ENCODE results near the gene RGS6. TPM values are rescaled to one million over a fixed set of nuclear protein-coding genes. Genes with fewer than 3 reads are reported as not detected.

The RGS6 gene
- total RNA-seq, 1 experiment from 2014 or later = not detected

DNA sequence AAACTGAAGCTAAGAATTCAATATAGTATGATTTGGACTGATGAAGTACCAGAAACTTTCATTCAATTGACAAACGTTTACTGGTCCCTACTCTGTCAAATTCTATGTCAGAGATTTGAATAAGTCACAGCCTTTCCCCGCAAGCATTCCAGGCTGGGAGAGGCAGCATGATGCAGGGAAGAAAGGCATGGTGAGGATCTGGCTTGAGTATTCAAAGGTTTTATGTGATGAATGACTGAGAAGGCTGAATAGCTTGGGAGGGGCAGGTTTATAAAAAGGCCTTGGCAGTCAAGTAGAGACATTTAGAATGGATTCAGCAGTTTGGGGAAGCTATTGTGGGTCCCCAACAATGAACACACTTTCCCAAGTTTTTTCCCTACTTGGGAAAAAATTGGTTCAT, 529.8 kb downstream of the RGS6 start:
- ChIA-PET CTCF (interaction anchor here (1.5 kb wide), 1 partner anchor 55 kb away, joined by 3 read pairs; no protein-coding TSS in a partner anchor), POLR2A (interaction anchor here (0.6 kb wide), 1 partner anchor 472 kb away, joined by 3 read pairs; no protein-coding TSS in a partner anchor)
- Mint-ChIP-seq H3K27me3 (ENCODE audit: insufficient read depth, unreplicated experiment) (no peaks in the 10 kb centered on the region), H3K27ac (ENCODE audit: low read depth, unreplicated experiment) (no peak overlapping the region), H3K4me1 (ENCODE audit: insufficient read depth, unreplicated experiment) (peaks cover 11% of the 10 kb centered on the region), H3K9me3 (ENCODE audit: unreplicated experiment) (peaks cover 7% of the 10 kb centered on the region), H3K36me3 (ENCODE audit: insufficient read depth, unreplicated experiment) (no peaks in the 10 kb centered on the region), H3K4me3 (ENCODE audit: unreplicated experiment) (no peak overlapping the region)
- intact Hi-C loops (cut with micrococcal nuclease) = no loop called here
- no peak for DNase-seq (ENCODE audit: unreplicated experiment)
- TF ChIP-seq, protein P1, sequence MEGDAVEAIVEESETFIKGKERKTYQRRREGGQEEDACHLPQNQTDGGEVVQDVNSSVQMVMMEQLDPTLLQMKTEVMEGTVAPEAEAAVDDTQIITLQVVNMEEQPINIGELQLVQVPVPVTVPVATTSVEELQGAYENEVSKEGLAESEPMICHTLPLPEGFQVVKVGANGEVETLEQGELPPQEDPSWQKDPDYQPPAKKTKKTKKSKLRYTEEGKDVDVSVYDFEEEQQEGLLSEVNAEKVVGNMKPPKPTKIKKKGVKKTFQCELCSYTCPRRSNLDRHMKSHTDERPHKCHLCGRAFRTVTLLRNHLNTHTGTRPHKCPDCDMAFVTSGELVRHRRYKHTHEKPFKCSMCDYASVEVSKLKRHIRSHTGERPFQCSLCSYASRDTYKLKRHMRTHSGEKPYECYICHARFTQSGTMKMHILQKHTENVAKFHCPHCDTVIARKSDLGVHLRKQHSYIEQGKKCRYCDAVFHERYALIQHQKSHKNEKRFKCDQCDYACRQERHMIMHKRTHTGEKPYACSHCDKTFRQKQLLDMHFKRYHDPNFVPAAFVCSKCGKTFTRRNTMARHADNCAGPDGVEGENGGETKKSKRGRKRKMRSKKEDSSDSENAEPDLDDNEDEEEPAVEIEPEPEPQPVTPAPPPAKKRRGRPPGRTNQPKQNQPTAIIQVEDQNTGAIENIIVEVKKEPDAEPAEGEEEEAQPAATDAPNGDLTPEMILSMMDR (IDR thresholded peaks at IDR 0.05; ENCODE audit: unreplicated experiment) = no peak
- no TSS peak for BruUV-seq (replicated peaks)

DNA sequence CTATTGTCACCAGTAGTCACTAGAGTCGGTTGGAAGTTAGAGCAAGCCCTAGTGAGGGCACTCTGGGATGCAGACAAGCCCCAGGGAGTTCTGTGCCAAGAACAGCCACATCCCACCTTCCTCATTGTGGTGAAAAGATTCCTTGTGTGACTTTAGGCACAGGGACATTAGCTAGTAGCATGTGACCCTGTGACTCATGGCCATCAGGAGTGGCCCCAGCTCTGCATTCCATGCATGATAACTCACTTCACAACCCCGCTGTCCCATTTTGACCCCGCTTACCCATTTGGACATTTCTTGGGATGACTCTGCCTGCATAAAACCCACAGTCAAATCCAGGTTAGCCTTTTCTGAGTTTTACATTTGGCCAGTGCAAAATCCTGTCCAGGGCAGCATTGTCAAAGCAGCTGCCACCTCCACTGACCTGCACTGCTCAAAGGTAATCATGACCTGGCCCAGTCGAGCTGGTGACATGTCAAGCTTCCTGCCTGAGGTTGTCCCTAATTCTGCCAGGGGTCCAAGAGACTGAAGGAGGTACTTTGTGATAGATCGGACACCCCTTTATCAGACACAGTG, 531.1 kb downstream of the RGS6 start:
- Mint-ChIP-seq H3K4me1 (ENCODE audit: insufficient read depth, unreplicated experiment) (peaks cover under 1% of the 10 kb centered on the region), H3K27ac (ENCODE audit: low read depth, unreplicated experiment) (no peak overlapping the region), H3K27me3 (ENCODE audit: insufficient read depth, unreplicated experiment) (no peaks in the 10 kb centered on the region), H3K9me3 (ENCODE audit: unreplicated experiment) (peaks cover 7% of the 10 kb centered on the region), H3K4me3 (ENCODE audit: unreplicated experiment) (no peak overlapping the region), H3K36me3 (ENCODE audit: insufficient read depth, unreplicated experiment) (no peaks in the 10 kb centered on the region)
- CTCF ChIA-PET = interaction anchor here (1.5 kb wide), 1 partner anchor 54 kb away, joined by 3 read pairs; no protein-coding TSS in a partner anchor
- POLR2A ChIA-PET = no interaction called here
- no peak for DNase-seq (ENCODE audit: unreplicated experiment)
- no TSS peak for BruUV-seq (replicated peaks)
- intact Hi-C loops (cut with micrococcal nuclease) = no loop called here
- TF ChIP-seq, protein P1 (IDR thresholded peaks at IDR 0.05; ENCODE audit: unreplicated experiment) = no peak

DNA sequence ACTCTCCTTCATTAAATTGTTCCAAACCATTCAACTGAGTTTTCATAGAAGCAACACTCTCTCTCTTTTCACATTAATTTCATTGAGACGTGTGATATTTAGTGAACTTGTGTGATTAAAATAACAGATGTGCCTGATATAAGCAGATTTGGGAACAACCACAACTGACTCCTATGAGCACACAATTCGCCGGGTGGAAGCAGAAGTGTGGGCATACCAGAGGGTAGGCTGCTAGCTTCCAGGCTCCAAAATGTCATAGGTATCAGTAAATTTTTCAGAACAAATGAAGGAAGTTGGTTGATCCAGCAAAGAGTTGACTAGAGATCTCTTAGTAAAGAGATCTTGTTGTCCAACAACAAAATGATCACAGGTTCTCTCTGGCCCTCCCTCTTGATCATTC, 532.0 kb downstream of the RGS6 start:
- BruUV-seq (replicated peaks) = no TSS peak
- TF ChIP-seq, protein P1 (IDR thresholded peaks at IDR 0.05; ENCODE audit: unreplicated experiment) = no peak

DNA sequence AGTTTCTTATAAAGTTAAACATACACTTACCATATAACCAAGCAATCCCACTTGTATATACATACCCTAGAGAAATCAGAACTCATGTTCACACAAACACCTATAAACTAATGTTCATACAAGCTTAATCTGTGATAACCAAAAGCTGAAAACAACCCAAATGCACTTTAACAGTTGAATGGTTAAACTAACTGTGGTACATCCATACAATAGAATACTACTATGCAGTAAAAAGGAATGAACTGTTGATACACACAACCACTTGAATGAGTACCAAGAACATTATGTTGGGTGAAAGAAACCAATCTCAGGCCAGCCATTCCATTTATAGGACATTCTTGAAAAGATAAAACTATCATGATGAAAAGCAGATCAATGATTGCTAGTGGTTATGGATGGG, 534.1 kb downstream of the RGS6 start:
- Mint-ChIP-seq H3K27me3 (ENCODE audit: insufficient read depth, unreplicated experiment) (no peaks in the 10 kb centered on the region), H3K9me3 (ENCODE audit: unreplicated experiment) (peaks cover 7% of the 10 kb centered on the region), H3K4me3 (ENCODE audit: unreplicated experiment) (no peak overlapping the region), H3K36me3 (ENCODE audit: insufficient read depth, unreplicated experiment) (no peaks in the 10 kb centered on the region), H3K4me1 (ENCODE audit: insufficient read depth, unreplicated experiment) (no peaks in the 10 kb centered on the region), H3K27ac (ENCODE audit: low read depth, unreplicated experiment) (no peak overlapping the region)
- TF ChIP-seq, protein P1 (IDR thresholded peaks at IDR 0.05; ENCODE audit: unreplicated experiment) = no peak
- CTCF ChIA-PET = interaction anchor here (1.0 to 1.2 kb wide), 2 partner anchors 8 to 47 kb away, joined by 3 to 4 read pairs; no protein-coding TSS in a partner anchor
- BruUV-seq (replicated peaks) = no TSS peak
- POLR2A ChIA-PET = interaction anchor here (1.5 kb wide), 1 partner anchor 9 kb away, joined by 4 read pairs; no protein-coding TSS in a partner anchor
- no peak for DNase-seq (ENCODE audit: unreplicated experiment)
- intact Hi-C loops (cut with micrococcal nuclease) = no loop called here

More for the DNA sequence above, 532.0 kb downstream of the RGS6 start:
- ChIA-PET POLR2A (no interaction called here), CTCF (interaction anchor here (0.6 kb wide), 1 partner anchor 443 kb away, joined by 3 read pairs; no protein-coding TSS in a partner anchor)
- Mint-ChIP-seq H3K36me3 (ENCODE audit: insufficient read depth, unreplicated experiment) (no peaks in the 10 kb centered on the region), H3K27me3 (ENCODE audit: insufficient read depth, unreplicated experiment) (no peaks in the 10 kb centered on the region), H3K27ac (ENCODE audit: low read depth, unreplicated experiment) (no peak overlapping the region), H3K4me1 (ENCODE audit: insufficient read depth, unreplicated experiment) (no peaks in the 10 kb centered on the region), H3K9me3 (ENCODE audit: unreplicated experiment) (peaks cover 7% of the 10 kb centered on the region), H3K4me3 (ENCODE audit: unreplicated experiment) (no peak overlapping the region)
- DNase-seq (ENCODE audit: unreplicated experiment) = no peak
- intact Hi-C loops (cut with micrococcal nuclease) = no loop called here

Measured in MCF 10A (cell line).